Measurements from ENCODE around the gene RPS23. TPM values are rescaled to one million over a fixed set of nuclear protein-coding genes. Genes with fewer than 3 reads are reported as not detected.
A peak's percentile ranks its signal among the peaks of the same experiment; 100 is the strongest.

RPS23 gene
- total RNA-seq = 4,567 and 4,820 TPM in 2 replicates

DNA sequence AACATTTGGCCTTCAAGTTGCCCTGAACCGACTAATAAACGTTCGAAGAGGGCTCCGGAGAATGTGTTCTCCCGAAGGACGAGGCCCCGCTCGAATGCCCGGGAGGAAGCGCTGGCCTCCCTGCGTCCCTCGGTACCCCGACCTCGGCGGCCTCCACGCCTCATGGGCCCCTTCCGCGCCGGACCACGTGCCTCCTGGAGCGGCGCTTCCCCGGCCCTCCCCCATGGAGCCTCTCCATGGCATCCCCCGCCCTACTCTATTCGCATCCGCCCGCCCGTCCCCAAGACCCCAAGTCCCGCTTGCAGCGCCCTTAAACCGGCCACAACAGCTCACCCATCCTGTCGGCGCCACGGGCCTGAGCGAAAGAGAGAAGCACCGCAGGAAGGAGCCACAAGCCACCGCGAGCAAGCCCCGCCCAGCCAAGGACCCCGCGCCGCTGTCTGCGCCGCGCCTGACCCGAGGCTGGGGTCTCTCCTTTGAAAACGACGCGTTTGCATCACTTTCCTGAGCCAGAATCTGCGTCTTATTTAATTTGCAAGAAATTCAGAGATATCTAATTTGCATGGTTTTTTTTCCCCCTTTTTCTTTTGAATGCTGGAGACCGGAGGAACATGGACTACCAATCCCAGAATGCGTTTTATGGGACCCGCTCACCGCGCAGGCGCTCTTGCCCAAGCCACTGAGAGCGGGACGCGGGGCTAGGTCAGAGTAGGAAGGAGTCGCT is at the start of gene RPS23:
TSS of gene RPS23 (minus strand) at position 368 of the 724 bp plus-strand sequence. CDS start at position 337, 31 bp downstream.
- peak; percentile 49 for DNase-seq (ENCODE audit: low read depth)
- H3K4me3 ChIP-seq (ENCODE audit: low read depth, low read length) = peak within 1 kb of the TSS; percentile 97
- TF ChIP-seq, protein P1, sequence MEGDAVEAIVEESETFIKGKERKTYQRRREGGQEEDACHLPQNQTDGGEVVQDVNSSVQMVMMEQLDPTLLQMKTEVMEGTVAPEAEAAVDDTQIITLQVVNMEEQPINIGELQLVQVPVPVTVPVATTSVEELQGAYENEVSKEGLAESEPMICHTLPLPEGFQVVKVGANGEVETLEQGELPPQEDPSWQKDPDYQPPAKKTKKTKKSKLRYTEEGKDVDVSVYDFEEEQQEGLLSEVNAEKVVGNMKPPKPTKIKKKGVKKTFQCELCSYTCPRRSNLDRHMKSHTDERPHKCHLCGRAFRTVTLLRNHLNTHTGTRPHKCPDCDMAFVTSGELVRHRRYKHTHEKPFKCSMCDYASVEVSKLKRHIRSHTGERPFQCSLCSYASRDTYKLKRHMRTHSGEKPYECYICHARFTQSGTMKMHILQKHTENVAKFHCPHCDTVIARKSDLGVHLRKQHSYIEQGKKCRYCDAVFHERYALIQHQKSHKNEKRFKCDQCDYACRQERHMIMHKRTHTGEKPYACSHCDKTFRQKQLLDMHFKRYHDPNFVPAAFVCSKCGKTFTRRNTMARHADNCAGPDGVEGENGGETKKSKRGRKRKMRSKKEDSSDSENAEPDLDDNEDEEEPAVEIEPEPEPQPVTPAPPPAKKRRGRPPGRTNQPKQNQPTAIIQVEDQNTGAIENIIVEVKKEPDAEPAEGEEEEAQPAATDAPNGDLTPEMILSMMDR (conservative IDR thresholded peaks at IDR 0.05; ENCODE audit: low read depth, low read length) = no peak

DNA sequence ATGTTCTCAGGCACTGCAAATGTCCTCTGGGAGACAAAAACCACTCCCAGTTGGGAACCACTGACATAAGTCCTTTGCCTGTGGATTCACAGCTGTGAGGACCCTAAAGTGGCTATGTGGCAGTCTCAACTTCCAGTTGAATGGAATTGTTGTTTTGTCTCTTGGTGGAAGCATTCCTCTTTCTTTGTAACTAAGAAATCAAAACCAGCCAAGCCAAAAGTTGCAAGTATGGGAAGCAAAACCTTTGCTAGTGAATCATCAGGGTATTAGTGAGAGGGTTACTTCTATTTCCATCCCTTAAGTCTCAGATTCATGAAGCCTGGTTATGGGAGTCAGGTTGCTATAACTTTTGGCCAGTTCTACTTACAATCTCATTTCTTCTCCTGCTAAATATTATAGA is 49.8 kb upstream of the RPS23 start:
- H3K4me3 ChIP-seq (ENCODE audit: low read depth, low read length) = no peak overlapping the region
- TF ChIP-seq, protein P1 (conservative IDR thresholded peaks at IDR 0.05; ENCODE audit: low read depth, low read length) = no peak
- DNase-seq (ENCODE audit: low read depth) = no peak

DNA sequence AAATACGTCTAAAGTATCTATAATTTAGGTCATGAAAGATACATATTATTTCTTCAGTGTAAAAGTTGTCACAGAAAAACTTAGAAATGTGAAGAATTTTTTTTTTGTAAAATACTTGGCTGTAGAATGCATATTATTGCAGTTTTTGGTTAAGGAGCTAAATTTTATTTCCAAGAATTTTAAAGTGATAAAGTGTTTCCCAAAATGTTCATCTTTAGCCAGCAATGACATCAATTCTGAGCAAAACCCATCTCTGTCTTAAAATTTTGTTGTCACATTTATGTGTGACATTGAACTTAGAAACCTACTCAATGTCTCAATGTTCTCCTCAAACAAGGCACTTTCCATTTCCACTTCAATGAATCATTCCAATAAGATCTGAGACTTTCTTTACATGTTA is 47.8 kb upstream of the RPS23 start:
- no peak overlapping the region for H3K4me3 ChIP-seq (ENCODE audit: low read depth, low read length)
- TF ChIP-seq, protein P1 (conservative IDR thresholded peaks at IDR 0.05; ENCODE audit: low read depth, low read length) = no peak
- no peak for DNase-seq (ENCODE audit: low read depth)

DNA sequence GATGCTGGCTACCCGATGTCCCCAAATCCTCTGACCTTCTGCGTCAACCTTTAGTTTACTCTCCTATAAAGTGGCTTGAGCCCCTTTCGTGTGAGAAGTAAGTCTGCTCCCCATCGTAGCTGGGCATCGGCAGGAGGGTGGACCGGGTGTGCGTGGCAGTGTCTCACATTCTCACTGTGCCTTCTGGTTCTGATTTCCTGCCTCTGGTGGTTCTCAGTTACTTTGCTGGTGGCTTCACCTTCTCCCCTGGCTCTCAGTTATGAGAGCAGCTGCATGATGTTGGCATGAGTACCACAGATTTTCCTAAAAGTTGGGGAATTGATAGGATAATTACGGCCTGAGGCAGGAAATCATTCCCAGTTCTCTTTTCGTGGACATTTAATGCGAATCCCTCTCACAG is 47.0 kb upstream of the RPS23 start:
- DNase-seq (ENCODE audit: low read depth) = no peak
- H3K4me3 ChIP-seq (ENCODE audit: low read depth, low read length) = no peak overlapping the region
- TF ChIP-seq, protein P1 (conservative IDR thresholded peaks at IDR 0.05; ENCODE audit: low read depth, low read length) = no peak

DNA sequence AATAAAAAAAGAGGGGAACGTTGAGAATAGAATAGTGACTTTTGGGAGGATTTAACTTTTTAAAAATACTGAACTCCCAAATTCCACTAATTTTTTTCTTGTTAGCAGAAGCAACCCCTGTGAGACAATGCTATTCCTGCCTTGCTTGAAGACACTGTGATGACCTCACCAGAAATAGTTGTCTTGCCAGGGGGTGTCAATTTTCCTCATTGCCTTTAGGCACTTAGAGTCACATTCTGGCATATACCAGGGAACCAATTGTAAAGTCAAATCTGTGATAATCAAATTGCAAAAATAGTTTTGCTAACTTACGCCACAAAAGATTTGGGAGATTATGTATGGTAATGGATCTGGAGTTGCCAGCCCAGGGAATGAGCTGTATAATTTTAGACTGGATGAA is 42.8 kb upstream of the RPS23 start:
- TF ChIP-seq, protein P1 (conservative IDR thresholded peaks at IDR 0.05; ENCODE audit: low read depth, low read length) = no peak
- no peak overlapping the region for H3K4me3 ChIP-seq (ENCODE audit: low read depth, low read length)
- DNase-seq (ENCODE audit: low read depth) = no peak

DNA sequence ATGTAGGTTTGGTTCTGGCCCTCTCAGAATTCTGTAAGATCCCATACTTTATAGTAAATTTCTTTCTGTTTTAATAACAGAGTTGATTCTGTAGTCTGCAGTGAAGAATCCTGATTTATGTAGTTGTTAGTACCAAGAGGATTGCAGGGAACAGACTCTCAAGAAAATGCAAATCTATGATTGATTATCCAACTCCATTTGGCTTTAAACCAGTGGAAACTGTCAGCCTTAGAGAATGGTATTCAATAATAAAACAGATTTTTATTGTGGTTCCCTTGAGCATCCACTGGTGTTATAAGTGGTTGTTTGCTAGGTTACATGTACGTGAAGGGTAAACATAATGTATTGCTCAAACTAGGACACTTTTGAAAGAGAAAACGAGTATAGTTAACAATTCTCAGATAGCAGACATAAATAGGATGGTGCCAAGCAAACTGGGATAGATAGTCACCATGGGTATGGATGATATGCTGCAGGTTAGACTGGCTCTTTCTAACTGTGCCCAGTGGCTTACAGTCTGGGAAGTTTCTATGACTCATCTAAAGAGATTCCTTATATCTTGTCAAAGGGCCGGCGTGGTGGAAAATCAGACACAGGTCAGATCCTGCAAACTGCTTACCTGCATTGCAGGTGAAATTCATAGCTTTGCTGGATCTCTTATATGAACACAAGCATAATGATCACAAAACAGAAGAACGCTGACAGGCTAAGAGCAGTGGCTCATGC is 41.7 kb upstream of the RPS23 start:
- no peak for DNase-seq (ENCODE audit: low read depth)
- no peak overlapping the region for H3K4me3 ChIP-seq (ENCODE audit: low read depth, low read length)
- TF ChIP-seq, protein P1 (conservative IDR thresholded peaks at IDR 0.05; ENCODE audit: low read depth, low read length) = no peak
